Sigmoid colon (tissue), 7 donors: Measurements from ENCODE around the gene NDUFA12. TPM values are rescaled to one million over a fixed set of nuclear protein-coding genes. Genes with fewer than 3 reads are reported as not detected.
"Not testable (repeated sequence)": the region's sequence is repeated elsewhere in the genome, so short reads cannot be mapped to it uniquely, and the experiment has no call there.

Experiments
- DNase-seq: peaks from one replicate; pipeline ENCODE4 v3.0.0-alpha.2; 2019
- H3K27ac ChIP-seq, 4 donors: fragments of 200-600 bp; sonication (generic); one replicate each; pipeline ENCODE4 v1.5.1; 2016 to 2019; ENCODE audit warnings: mild to moderate bottlenecking in 1 of 4
- H3K27me3 ChIP-seq, 3 donors: fragments of 200-600 bp; sonication (generic); one replicate each; pipeline ENCODE4 v1.5.1; 2019; ENCODE audit warnings: mild to moderate bottlenecking in 1 of 3
- H3K36me3 ChIP-seq, 4 donors: fragments of 200-600 bp; sonication (generic); one replicate each; pipeline ENCODE4 v1.5.1; 2016 to 2019
- H3K4me1 ChIP-seq, 4 donors: fragments of 200-600 bp; sonication (generic); one replicate each; pipeline ENCODE4 v1.5.1; 2017 to 2019
- H3K4me3 ChIP-seq, 4 donors: fragments of 200-600 bp; sonication (generic); one replicate each; pipeline ENCODE4 v1.5.1; 2017 to 2019; ENCODE audit warnings: mild to moderate bottlenecking in 2 of 4, moderate library complexity in 1 of 4
- H3K9me3 ChIP-seq, 4 donors: fragments of 200-600 bp in 3 of 4; sonication (generic) in 3 of 4; one replicate each; pipeline versions ENCODE4 v1.5.1 to v1.6.1; 2013 to 2019
- EP300 ChIP-seq, 4 donors: sonication (generic); formaldehyde crosslinking; IDR thresholded peaks; one replicate each; pipeline ENCODE4 v1.6.1; 2017; ENCODE audit warnings: antibody characterized with exemption in 4 of 4
- POLR2A ChIP-seq, 2 donors: fragments of 450-650 bp; IDR thresholded peaks; one replicate each; pipeline ENCODE4 v1.6.1; 2016; ENCODE audit warnings: antibody characterized with exemption in 2 of 2, mild to moderate bottlenecking in 2 of 2, moderate library complexity in 2 of 2
- POLR2AphosphoS5 ChIP-seq, 4 donors: sonication (generic); formaldehyde crosslinking; IDR thresholded peaks; one replicate each; pipeline ENCODE4 v1.6.1; 2017; ENCODE audit warnings: antibody characterized with exemption in 4 of 4
- WGBS, 2 donors: extraction: QIAGEN DNeasy Blood & Tissue Kit; methylation state at CpG; one replicate each; pipeline ENCODE4 v1.1.7; 2013; 5-methylcytosine and 5-hydroxymethylcytosine counted together
- intact Hi-C: fragments of 100-400 bp; cut with DNase I; formaldehyde crosslinking; loops from one replicate; pipeline ENCODE4 v1.15.1; 2023
- polyA plus RNA-seq, 3 donors: library from polyadenylated mRNA; stranded (reverse); fragments of 200-250 nt; gene quantifications; one replicate each; pipeline ENCODE4 v1.2.3, GENCODE V29; 2013
- total RNA-seq, 4 donors: library from RNA; depleted of rRNA; stranded (reverse); fragments of >200 nt; gene quantifications; one replicate each; pipeline ENCODE4 v1.1.0, GENCODE V29; 2016
- TF ChIP-seq, protein P1 (sequence below), 4 experiments: fragments of 450-650 bp in 3 of 4; fragments of 200-600 bp in 1 of 4; IDR thresholded peaks; one replicate each; pipeline ENCODE4 v1.5.1; 2016 to 2019; ENCODE audit warnings: antibody characterized with exemption in 4 of 4, mild to moderate bottlenecking in 3 of 4, moderate library complexity in 2 of 4
- donor health status: healthy with polysubstance abuse.
- donor health status: Bipolar disorder and iron deficiency.
- donor health status: healthy.

Gene NDUFA12
- total and polyA plus RNA-seq, 7 donors: 95.4 to 256 (median 155) TPM

DNA sequence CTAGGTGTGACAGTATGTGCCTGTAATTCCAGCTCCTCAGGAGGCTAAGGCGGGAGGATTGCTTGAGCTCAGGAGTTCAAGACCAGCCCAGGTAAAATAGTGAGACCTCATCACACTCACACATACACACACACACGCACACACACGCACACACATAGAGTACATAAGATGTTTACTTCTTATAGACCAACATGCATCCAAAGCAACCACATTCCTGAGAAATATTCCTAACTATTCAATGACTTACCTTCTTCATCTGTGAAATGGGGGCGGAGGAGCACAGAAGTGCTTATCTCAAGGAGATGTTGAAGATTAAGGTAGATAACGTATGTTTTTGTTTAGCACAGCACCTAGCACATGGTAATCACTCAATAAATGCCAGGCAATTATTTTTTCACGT lies 6.4 kb downstream of the NDUFA12 start:
- Histone ChIP-seq H3K4me1 (peaks cover 0 to 19% (median 3%) of the 10 kb centered on the region in 4 donors), H3K36me3 (peaks cover 0 to 34% (median 7%) of the 10 kb centered on the region in 4 donors), H3K27ac (no peak overlapping the region), H3K4me3 (no peak overlapping the region), H3K9me3 (no peaks in the 10 kb centered on the region), H3K27me3 (no peaks in the 10 kb centered on the region)
- 92 to 96% methylated on average over 6 of the region's 6 CpGs for WGBS, 2 donors
- intact Hi-C loops: no loop called here
- TF ChIP-seq, protein P1, sequence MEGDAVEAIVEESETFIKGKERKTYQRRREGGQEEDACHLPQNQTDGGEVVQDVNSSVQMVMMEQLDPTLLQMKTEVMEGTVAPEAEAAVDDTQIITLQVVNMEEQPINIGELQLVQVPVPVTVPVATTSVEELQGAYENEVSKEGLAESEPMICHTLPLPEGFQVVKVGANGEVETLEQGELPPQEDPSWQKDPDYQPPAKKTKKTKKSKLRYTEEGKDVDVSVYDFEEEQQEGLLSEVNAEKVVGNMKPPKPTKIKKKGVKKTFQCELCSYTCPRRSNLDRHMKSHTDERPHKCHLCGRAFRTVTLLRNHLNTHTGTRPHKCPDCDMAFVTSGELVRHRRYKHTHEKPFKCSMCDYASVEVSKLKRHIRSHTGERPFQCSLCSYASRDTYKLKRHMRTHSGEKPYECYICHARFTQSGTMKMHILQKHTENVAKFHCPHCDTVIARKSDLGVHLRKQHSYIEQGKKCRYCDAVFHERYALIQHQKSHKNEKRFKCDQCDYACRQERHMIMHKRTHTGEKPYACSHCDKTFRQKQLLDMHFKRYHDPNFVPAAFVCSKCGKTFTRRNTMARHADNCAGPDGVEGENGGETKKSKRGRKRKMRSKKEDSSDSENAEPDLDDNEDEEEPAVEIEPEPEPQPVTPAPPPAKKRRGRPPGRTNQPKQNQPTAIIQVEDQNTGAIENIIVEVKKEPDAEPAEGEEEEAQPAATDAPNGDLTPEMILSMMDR (IDR thresholded peaks at IDR 0.05): no peak
- no peak for TF ChIP-seq EP300 (IDR thresholded peaks at IDR 0.05)
- no peak for TF ChIP-seq POLR2A (IDR thresholded peaks at IDR 0.05)
- TF ChIP-seq POLR2AphosphoS5 (IDR thresholded peaks at IDR 0.05): no peak
- DNase-seq: no peak

DNA sequence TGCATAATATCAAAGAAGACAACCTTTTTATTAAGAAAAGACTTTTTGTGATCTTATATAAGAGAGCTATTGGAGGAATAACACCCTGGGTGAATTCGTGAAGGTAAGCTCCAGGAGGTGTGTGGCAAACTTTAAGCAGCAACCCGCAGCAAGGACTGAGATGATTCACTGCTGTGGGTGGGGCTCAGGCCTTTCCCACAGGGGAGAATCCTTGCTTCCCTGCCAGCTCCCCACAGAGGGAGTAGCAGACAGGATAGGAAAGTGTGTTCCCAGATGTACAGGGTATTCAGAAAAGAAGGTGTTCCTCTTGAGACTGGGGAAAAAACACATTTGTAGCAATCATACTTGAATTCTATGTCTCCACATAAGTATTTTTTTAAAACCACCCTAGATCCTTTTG lies 9.2 kb downstream of the NDUFA12 start:
- no peaks in the 10 kb centered on the region for H3K9me3 ChIP-seq
- no peak overlapping the region for H3K4me3 ChIP-seq
- no peaks in the 10 kb centered on the region for H3K4me1 ChIP-seq
- H3K36me3 ChIP-seq: peaks cover 0 to 33% (median 7%) of the 10 kb centered on the region in 4 donors
- intact Hi-C loops: no loop called here
- H3K27ac ChIP-seq: no peak overlapping the region
- TF ChIP-seq EP300 (IDR thresholded peaks at IDR 0.05) (no peak), POLR2AphosphoS5 (IDR thresholded peaks at IDR 0.05) (no peak), POLR2A (IDR thresholded peaks at IDR 0.05) (no peak)
- TF ChIP-seq, protein P1 (IDR thresholded peaks at IDR 0.05): no peak
- no peaks in the 10 kb centered on the region for H3K27me3 ChIP-seq
- no peak for DNase-seq
- 85 to 86% methylated on average over 2 of the region's 2 CpGs for WGBS, 2 donors

DNA sequence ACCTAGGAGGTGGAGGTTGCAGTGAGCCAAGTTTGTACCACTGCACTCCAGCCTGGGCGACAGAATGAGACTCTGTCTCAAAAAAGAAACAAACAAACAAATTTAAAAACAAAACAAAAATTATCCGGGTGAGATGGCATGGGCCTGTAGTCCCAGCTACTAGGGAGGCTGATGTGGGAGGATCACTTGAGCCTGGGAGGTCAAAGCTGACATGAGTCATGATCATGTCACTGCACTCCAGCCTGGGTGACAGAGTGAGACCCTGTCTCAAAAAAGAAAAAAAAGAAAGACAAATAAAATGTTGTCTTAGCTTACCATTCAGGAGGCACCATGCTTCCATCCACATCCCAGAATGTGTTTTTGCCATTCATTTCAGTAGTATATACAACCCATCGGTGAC lies 9.6 kb downstream of the NDUFA12 start:
- H3K27me3 ChIP-seq, DNase-seq, H3K4me1 ChIP-seq, H3K27ac ChIP-seq, H3K9me3 ChIP-seq, H3K4me3 ChIP-seq, intact Hi-C loops: not testable (repeated sequence)
- whole genome bisulfite sequencing, 2 donors: 64 to 81% methylated on average over 3 of the region's 3 CpGs
- peaks cover 0 to 33% (median 7%) of the 10 kb centered on the region in 4 donors for H3K36me3 ChIP-seq

DNA sequence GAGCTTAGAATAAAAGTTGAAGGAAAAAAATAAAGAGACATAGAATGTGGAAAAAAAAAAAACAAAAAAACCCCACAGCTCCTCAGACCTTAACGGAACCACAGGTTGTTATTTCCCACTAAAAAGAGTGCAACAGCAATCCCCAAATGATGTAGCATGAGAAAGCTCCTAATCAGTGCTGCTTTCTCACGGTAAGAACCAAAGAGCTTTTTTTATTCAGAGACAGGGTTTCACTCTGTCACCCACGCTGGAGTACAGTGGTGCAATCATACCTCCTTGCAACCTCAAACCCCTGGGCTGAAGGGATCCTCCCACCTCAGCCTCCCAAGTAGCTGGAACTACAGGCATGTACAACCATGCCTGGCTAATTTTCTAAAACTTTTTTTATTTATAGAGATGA lies 13.3 kb downstream of the NDUFA12 start:
- intact Hi-C loops: no loop called here
- no peak for DNase-seq

DNA sequence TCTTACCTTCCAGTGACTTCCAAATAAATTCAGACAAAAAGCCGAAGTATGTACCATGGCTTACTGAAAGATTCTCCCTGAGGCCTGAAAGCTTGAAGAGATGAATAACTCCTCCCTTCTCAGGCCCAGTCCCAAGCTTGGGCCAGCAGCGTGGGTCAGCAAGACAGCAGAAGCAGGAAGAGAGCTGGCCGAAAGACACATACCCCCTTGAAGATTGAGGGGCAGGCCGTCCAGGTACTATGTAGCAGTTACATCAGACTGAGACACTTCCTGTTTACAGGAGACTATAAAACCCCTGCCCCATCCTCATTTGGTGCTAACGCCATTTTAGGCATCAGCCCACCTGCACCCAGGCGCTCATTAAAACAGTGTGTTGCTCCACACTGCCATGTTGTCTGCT lies 15.0 kb downstream of the NDUFA12 start:
- 54 to 76% methylated on average over 6 of the region's 6 CpGs for WGBS, 2 donors
- no peak for DNase-seq
- no peak overlapping the region for H3K27ac ChIP-seq
- intact Hi-C loops: no loop called here
- H3K27me3 ChIP-seq: no peaks in the 10 kb centered on the region
- TF ChIP-seq POLR2AphosphoS5 (IDR thresholded peaks at IDR 0.05) (no peak), POLR2A (IDR thresholded peaks at IDR 0.05) (no peak), EP300 (IDR thresholded peaks at IDR 0.05) (no peak)
- TF ChIP-seq, protein P1 (IDR thresholded peaks at IDR 0.05): no peak
- H3K36me3 ChIP-seq: peaks cover 0 to 21% (median 2%) of the 10 kb centered on the region in 4 donors
- no peaks in the 10 kb centered on the region for H3K9me3 ChIP-seq
- no peak overlapping the region for H3K4me3 ChIP-seq
- no peaks in the 10 kb centered on the region for H3K4me1 ChIP-seq

More for the DNA sequence above, 13.3 kb downstream of the NDUFA12 start:
- WGBS, 2 donors: 76 to 92% methylated on average over 3 of the region's 3 CpGs
- Histone ChIP-seq H3K4me1 (no peaks in the 10 kb centered on the region), H3K4me3 (no peak overlapping the region), H3K36me3 (peaks cover 0 to 33% (median 3%) of the 10 kb centered on the region in 4 donors), H3K27ac (no peak overlapping the region), H3K9me3 (no peaks in the 10 kb centered on the region), H3K27me3 (no peaks in the 10 kb centered on the region)
- TF ChIP-seq POLR2AphosphoS5 (IDR thresholded peaks at IDR 0.05) (no peak), POLR2A (IDR thresholded peaks at IDR 0.05) (no peak), EP300 (IDR thresholded peaks at IDR 0.05) (no peak)
- TF ChIP-seq, protein P1 (IDR thresholded peaks at IDR 0.05): no peak
